NCI-H2227 (cell line): ENCODE measurements around the gene SELE.

Experiments used
- DNase-seq: peaks from one replicate; lab custom pipeline; 2025; ENCODE audit not compliant: unreplicated experiment; lab: John Stamatoyannopoulos, UW

Gene SELE, protein sequence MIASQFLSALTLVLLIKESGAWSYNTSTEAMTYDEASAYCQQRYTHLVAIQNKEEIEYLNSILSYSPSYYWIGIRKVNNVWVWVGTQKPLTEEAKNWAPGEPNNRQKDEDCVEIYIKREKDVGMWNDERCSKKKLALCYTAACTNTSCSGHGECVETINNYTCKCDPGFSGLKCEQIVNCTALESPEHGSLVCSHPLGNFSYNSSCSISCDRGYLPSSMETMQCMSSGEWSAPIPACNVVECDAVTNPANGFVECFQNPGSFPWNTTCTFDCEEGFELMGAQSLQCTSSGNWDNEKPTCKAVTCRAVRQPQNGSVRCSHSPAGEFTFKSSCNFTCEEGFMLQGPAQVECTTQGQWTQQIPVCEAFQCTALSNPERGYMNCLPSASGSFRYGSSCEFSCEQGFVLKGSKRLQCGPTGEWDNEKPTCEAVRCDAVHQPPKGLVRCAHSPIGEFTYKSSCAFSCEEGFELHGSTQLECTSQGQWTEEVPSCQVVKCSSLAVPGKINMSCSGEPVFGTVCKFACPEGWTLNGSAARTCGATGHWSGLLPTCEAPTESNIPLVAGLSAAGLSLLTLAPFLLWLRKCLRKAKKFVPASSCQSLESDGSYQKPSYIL

DNA sequence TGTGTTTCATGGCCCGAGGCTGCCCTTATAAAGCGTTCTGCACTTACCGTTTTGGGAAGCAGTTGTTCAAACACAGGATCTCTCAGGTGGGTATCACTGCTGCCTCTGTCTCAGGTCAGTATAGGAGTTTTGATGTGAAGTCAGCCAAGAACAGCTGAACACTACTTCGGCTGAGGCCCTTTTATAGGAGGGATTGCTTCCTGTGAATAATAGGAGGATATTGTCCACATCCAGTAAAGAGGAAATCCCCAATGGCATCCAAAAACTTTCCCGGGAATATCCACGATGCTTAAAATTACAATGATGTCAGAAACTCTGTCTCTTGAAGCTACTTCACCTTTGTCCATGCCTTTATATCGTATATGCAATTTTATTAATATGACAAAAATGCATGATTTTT is at the start of gene SELE:
TSS of gene SELE (minus strand) at position 156 of the 400 bp plus-strand sequence. CDS start 467 bp downstream, outside the sequence.
- no peak for DNase-seq

DNA sequence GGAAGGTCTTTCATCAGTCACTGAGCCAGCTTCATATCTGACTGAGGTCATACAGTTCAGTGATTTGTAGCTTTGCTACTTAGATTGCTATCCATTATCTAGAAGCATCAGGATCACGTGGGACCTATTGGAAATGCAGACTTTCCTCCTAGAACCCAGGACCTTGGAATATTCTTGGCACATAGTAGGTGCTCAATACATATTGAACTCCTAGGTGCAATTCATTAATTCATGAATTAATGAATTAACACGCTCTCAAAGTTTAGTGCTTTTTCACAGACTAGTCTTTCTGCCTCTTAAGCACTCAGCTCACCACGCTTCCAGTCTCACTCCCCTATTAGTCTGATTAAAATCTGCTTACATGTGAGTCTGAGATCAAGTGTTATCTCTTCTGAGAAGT is 48.7 kb upstream of the SELE start:
- no peak for DNase-seq

DNA sequence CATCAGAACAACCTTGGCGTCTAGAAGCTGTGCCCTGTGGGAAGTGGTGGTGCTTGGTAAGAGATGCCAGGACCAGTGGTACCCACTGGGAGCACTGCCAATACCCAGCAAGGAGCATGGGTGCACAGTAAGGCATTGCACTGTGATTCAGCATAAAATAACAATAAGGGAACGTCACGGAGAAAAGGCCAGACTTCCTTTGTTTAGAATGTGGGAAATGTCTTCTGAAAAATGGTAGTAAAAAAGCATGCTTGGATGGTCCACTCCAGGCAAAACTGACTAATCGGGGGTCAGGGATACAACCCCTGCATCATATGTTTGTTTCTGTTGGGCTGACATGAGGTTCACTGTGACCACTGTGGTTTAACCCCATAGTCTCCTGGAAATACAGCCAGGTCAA is 46.1 kb upstream of the SELE start:
- DNase-seq: no peak

DNA sequence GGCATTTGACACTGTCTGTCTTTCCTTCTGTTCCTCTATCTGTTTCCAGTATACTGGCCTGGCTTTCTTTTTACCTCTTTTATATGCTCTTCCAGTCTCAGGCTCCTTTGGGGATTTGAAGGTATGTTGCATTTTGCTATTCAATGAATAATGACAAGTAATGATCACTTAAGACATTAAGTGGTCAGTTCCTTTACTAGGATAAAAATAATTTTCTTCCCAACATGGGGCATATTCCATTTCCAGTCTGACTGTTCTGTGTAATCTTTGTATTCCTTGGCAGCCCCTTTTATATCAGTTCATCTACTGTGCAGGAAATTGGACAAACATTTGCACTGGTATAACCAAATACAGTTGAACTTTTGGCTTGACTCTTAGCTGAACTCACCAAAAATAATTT is 45.3 kb upstream of the SELE start:
- DNase-seq: no peak

DNA sequence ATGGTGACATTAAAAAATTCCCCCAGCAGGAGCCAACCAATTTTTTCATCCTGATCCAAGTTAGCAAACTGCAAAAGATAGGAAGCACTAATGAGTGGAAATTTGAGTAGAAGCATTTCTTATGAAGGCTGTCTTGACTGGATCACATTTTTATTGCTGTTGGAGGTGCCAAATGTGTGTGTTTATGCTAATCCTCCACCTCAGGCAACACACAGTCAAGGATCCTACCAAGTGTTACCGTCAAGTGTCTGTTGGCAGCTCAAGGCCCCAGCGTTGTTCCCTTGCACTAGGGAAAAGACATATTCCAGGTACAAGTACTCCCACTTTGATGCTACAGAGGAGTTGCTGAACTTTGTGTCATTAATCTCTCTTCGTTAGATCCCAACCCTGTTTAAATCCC is 42.6 kb upstream of the SELE start:
- no peak for DNase-seq

DNA sequence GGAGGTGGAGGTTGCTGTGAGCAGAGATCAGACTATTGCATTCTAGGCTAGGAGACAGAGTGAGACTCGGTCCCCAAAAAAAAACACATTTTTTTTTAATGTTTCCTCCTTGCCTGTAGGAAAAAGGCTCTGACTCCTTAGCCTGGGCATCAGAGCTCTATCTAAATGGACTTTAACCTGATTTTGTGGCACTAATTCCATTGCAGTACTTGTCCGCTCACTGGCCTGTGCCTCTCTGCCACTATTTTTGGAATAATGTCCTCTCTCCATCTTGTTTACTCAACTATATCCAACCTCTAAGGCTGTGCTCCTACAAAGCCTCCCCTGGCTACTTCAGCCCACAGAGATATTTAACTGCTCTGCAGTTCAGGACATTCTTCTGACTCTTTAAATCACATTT is 34.3 kb upstream of the SELE start:
- DNase-seq: no peak

- DNase-seq: no peak
Measured at GRCh38 chr1:169765580-169766331, 31.9 kb upstream of the SELE start.

DNA sequence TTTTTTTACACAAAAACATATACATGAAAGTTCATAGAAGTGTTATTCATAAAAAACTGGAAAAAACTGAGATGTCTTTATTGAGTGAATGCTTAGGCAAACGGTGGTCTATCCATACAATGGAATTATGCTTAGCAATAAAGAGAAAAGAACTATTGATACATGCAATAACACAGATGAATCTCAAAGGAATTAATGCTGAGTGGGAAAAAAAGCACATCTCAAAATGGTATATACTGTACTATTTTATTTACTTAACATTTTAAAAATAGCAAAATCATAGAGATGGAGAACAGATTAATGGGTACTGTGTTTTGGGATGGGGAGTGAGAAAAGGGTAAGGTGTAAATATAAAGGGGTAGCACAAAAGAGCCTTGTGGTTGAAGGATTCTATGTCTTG is 31.0 kb upstream of the SELE start:
- DNase-seq: no peak

GRCh38 chr1:169762699-169763098 is 28.8 kb upstream of the SELE start:
- no peak for DNase-seq

- DNase-seq: no peak
Measured at GRCh38 chr1:169759038-169759437, 25.2 kb upstream of the SELE start.

- no peak for DNase-seq
Measured at GRCh38 chr1:169753549-169753948, 19.7 kb upstream of the SELE start.

DNA sequence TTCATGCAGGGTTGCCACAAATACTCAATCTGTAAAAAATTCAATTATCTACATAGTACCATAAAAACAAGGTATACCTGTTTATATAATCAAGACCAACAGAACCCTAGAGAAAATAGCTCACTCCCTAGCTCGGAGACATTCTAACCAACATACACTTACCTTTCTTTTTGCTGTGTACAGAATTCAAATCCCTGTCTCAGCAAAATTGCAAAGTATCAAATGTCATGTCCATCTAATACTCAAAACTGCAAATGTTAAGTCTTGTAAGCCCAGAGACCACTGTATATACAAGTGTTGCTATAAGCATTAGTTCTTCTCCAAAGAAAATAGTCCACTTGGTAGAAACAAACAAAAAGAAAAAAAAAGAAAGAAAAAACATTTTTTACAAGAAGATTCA is 16.2 kb upstream of the SELE start:
- no peak for DNase-seq

DNA sequence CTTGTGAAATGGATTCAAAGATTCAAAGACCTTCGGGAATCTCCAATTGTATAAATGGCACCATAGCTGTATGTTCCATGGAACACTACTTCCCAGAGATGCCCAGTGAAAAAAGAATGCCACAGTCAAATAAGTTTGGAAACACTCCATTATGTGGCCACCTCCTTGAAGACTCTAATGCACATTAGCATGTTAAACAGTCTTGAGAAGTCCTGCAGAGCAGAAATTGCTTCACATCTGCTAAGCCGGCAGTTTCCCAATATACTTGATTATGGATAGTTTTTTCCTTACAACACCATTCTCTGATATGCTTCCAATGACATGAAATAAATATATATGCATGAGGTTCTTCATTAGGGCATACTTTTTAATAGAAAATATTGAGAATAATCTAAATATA is 12.7 kb upstream of the SELE start:
- no peak for DNase-seq

GRCh38 chr1:169745015-169745861 is 11.4 kb upstream of the SELE start:
- DNase-seq: no peak

- no peak for DNase-seq
Measured at GRCh38 chr1:169741666-169742394, 8.0 kb upstream of the SELE start.

GRCh38 chr1:169739980-169740379 is 6.1 kb upstream of the SELE start:
- DNase-seq: no peak

DNA sequence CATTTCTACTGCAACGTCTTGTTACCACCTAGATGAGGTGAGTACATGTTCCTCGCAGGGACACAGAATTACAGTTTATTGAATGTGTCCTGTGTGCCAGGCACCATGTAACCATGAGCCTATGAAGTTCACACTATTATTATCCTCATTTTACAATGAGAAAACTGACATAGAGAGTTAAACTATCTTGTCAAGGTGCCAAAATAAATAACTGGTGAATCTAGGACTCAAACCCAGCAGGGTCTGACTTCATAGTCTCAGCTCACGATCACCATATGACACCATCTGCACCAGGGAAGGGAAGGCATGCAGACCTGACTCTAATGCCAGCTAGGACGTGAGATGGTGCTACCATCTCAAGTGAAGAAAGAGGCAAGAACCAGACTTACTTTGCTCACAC is 2.4 kb downstream of the SELE start:
- DNase-seq: no peak

DNA sequence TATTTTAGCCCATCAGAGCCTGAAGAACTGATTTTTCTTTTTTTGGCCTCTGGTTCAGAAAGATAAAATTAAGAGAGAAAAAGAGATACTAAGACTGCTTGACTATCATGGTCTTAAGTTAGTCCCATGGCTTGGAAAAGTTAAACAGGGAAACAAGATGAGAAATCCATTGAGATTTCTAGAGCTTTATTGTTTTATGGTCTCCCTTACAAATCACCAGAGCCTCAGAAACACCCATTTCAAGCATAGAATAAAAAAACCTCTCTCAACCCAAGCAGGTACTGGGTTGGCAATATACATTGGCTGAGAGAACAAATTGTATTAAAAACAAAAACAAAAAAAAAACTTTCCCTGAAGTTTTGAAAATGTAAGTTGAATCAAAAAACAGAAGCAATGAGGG is 3.9 kb downstream of the SELE start:
- no peak for DNase-seq

DNA sequence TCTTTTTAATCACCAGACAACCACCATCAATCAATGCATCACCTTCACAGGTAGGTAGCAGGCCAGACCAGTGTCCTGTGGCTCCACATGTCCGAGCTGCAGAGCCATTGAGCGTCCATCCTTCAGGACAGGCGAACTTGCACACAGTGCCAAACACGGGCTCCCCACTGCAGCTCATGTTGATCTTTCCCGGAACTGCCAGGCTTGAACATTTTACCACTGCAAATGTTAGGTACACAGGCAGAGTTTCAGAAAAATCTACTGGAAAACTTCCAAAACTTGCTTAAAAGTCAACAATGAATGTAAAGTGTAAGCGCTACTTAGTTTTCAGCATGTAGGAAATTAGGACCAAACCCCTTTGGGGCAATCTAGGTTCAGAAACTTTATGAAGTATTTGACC is 6.6 kb downstream of the SELE start:
- DNase-seq: no peak

DNA sequence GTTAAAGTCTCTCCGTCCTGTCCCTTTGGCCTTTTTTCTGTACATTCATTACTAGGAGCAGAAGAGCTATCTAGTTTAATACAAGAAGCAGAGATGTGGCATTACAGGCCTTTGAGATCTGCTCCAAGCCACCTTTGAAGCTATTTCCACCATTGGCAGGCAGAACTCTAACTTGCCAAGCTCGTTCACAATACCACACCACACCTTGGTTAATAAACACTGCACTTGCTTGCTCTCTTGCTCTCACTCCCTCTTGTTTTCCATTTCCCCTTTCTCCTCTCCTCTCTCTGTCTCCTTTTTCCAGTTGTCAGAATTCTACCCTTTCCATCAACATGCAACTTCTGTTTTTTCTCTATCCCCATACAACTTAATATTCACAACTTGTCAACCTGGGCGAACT is 7.0 kb downstream of the SELE start:
- no peak for DNase-seq

DNA sequence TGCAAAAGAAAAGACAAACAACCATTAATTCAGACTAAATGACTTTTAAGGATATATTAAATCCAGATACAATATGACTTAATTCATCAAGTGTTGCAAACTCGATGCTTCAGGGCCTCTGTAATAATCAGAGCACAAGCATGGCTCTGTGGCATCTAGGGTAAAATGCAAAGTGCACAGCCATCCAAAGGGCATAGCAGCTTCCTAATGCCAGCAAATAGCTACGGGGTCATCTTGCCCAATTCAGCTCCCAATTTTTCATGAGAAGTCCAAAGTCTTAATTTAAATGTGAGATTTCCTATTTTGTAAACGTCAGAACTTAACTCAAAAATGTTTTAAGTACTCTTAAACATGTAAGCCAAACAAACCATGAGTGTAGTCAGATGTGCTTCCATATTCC is 7.9 kb downstream of the SELE start:
- DNase-seq: no peak
